Neural progenitor cell (in vitro differentiated cells): ENCODE results near the gene CNTN1.

Experiments
- EZH2 ChIP-seq: fragments of 200-600 bp; sonication (generic); IDR thresholded peaks from 2 replicates; pipeline ENCODE4 v1.6.1; 2017; ENCODE audit warnings: antibody characterized with exemption, mild to moderate bottlenecking, moderate library complexity
- EZH2phosphoT487 ChIP-seq: fragments of 200-600 bp; sonication (generic); IDR thresholded peaks from 2 replicates; pipeline ENCODE4 v1.6.1; 2017; ENCODE audit warnings: antibody characterized with exemption
- TF ChIP-seq, protein P1 (sequence below): fragments of 200-600 bp; sonication (generic); IDR thresholded peaks from 2 replicates; pipeline ENCODE4 v1.5.1; 2017; ENCODE audit warnings: antibody characterized with exemption, mild to moderate bottlenecking

GRCh38 chr12:40907115-40907527 lies 214.9 kb downstream of the CNTN1 start:
- no peak for TF ChIP-seq EZH2
- TF ChIP-seq, protein P1, sequence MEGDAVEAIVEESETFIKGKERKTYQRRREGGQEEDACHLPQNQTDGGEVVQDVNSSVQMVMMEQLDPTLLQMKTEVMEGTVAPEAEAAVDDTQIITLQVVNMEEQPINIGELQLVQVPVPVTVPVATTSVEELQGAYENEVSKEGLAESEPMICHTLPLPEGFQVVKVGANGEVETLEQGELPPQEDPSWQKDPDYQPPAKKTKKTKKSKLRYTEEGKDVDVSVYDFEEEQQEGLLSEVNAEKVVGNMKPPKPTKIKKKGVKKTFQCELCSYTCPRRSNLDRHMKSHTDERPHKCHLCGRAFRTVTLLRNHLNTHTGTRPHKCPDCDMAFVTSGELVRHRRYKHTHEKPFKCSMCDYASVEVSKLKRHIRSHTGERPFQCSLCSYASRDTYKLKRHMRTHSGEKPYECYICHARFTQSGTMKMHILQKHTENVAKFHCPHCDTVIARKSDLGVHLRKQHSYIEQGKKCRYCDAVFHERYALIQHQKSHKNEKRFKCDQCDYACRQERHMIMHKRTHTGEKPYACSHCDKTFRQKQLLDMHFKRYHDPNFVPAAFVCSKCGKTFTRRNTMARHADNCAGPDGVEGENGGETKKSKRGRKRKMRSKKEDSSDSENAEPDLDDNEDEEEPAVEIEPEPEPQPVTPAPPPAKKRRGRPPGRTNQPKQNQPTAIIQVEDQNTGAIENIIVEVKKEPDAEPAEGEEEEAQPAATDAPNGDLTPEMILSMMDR = no peak
- TF ChIP-seq EZH2phosphoT487 = no peak
